HEK293T (cell line): Measurements from ENCODE around the gene TRIM33.
"Not testable (repeated sequence)": the region's sequence is repeated elsewhere in the genome, so short reads cannot be mapped to it uniquely, and the experiment has no call there.

Experiments
- CTCF ChIA-PET: fragments of 350-600 bp; formaldehyde crosslinking; extraction: SDS; loops from one replicate; lab custom pipeline; 2021; ENCODE audit warnings: antibody characterized with exemption, inconsistent platforms; lab: Yijun Ruan, JAX
- POLR2A ChIA-PET: fragments of 350-600 bp; formaldehyde crosslinking; extraction: SDS; loops from one replicate; lab custom pipeline; 2020; ENCODE audit warnings: antibody characterized with exemption, inconsistent platforms; lab: Yijun Ruan, JAX
- DNase-seq: peaks from one replicate; pipeline ENCODE4 v3.0.0; 2012; ENCODE audit warnings: mixed read lengths; ENCODE audit errors: extremely low spot score
- ARNT ChIP-seq: fragments of 450-650 bp; IDR thresholded peaks from 2 replicates; pipeline ENCODE4 v1.6.1; 2017; ENCODE audit warnings: mild to moderate bottlenecking
- BHLHE40 ChIP-seq: fragments of 450-650 bp; IDR thresholded peaks from 2 replicates; pipeline ENCODE4 v1.6.1; 2016; ENCODE audit warnings: mild to moderate bottlenecking, moderate library complexity, borderline replicate concordance
- CTBP1 ChIP-seq: fragments of 450-650 bp; IDR thresholded peaks from 2 replicates; pipeline ENCODE4 v1.6.1; 2016; ENCODE audit warnings: borderline replicate concordance
- ELF4 ChIP-seq: fragments of 450-650 bp; IDR thresholded peaks from 2 replicates; pipeline ENCODE4 v1.6.1; 2017; ENCODE audit warnings: antibody characterized with exemption
- FOXA1 ChIP-seq: fragments of 450-650 bp; IDR thresholded peaks from 2 replicates; pipeline ENCODE4 v1.6.1; 2016; ENCODE audit warnings: mild to moderate bottlenecking
- FOXK2 ChIP-seq: fragments of 450-650 bp; IDR thresholded peaks from 2 replicates; pipeline ENCODE4 v1.6.1; 2016; ENCODE audit warnings: mild to moderate bottlenecking
- FOXM1 ChIP-seq: fragments of 450-650 bp; IDR thresholded peaks from 2 replicates; pipeline ENCODE4 v1.6.1; 2017; ENCODE audit warnings: mild to moderate bottlenecking, borderline replicate concordance
- HDGF ChIP-seq: fragments of 450-650 bp; IDR thresholded peaks from 2 replicates; pipeline ENCODE4 v1.6.1; 2017; ENCODE audit warnings: antibody characterized with exemption, borderline replicate concordance
- L3MBTL2 ChIP-seq: fragments of 450-650 bp; conservative IDR thresholded peaks from 2 replicates; pipeline ENCODE4 v1.6.1; 2016; ENCODE audit warnings: mild to moderate bottlenecking
- LEF1 ChIP-seq: fragments of 450-650 bp; IDR thresholded peaks from 2 replicates; pipeline ENCODE4 v1.6.1; 2017; ENCODE audit warnings: mild to moderate bottlenecking, borderline replicate concordance
- NFRKB ChIP-seq: fragments of 450-650 bp; IDR thresholded peaks from 2 replicates; pipeline ENCODE4 v1.6.1; 2016; ENCODE audit warnings: mild to moderate bottlenecking, moderate library complexity
- PKNOX1 ChIP-seq: fragments of 450-650 bp; IDR thresholded peaks from 2 replicates; pipeline ENCODE4 v1.6.1; 2016
- SP1 ChIP-seq: fragments of 450-650 bp; IDR thresholded peaks from 2 replicates; pipeline ENCODE4 v1.6.1; 2017
- SUZ12 ChIP-seq: fragments of 450-650 bp; IDR thresholded peaks from 2 replicates; pipeline ENCODE4 v1.6.1; 2016; ENCODE audit warnings: mild to moderate bottlenecking
- TARDBP ChIP-seq: fragments of 450-650 bp; IDR thresholded peaks from 2 replicates; pipeline ENCODE4 v1.6.1; 2016
- ZNF384 ChIP-seq: fragments of 450-650 bp; IDR thresholded peaks from 2 replicates; pipeline ENCODE4 v1.6.1; 2016

The TRIM33 gene

DNA sequence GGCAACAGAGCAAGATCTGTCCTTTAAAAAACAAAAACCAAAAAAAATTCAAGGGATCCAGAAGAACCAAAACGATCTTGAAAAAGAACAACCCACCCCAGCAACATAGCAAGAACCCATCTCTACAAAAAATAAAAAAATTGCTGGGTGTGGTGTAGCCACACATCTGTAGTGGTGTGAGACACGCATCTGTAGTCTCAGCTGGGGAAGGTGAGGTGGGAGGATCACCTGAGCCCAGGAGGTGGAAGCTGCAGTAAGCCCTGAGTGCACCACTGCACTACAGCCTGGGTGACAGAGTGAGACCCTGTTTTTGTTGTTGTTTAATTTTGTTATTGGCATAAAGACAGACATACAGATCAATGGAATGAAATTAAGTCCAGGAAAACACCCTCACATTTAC, 22.3 kb downstream of the TRIM33 start:
- no peak for DNase-seq
- ChIA-PET CTCF (no interaction called here), POLR2A (no interaction called here)
- TF ChIP-seq TARDBP, result no peak
- TF ChIP-seq SP1, result no peak
- no peak for TF ChIP-seq FOXA1
- TF ChIP-seq ARNT, result no peak
- no peak for TF ChIP-seq FOXK2
- no peak for TF ChIP-seq NFRKB
- no peak for TF ChIP-seq SUZ12
- no peak for TF ChIP-seq HDGF
- no peak for TF ChIP-seq ELF4
- TF ChIP-seq FOXM1, result no peak
- no peak for TF ChIP-seq ZNF384
- TF ChIP-seq CTBP1, result no peak
- no peak for TF ChIP-seq BHLHE40

- DNase-seq, result no peak
- TF ChIP-seq LEF1 (no peak), ZNF384 (no peak), BHLHE40 (no peak), L3MBTL2 (no peak), SP1 (no peak), TARDBP (no peak), FOXA1 (no peak)
- ChIA-PET CTCF (no interaction called here), POLR2A (no interaction called here)
These were observed 25.7 kb downstream of the TRIM33 start for GRCh38 chr1:114485286-114485685.

- CTCF ChIA-PET, result no interaction called here
- TF ChIP-seq PKNOX1 (no peak), LEF1 (no peak), FOXA1 (no peak), ELF4 (no peak), NFRKB (no peak), HDGF (no peak), ARNT (no peak), SUZ12 (no peak), L3MBTL2 (no peak), ZNF384 (no peak), BHLHE40 (no peak), CTBP1 (no peak)
- DNase-seq, result no peak
- POLR2A ChIA-PET, result no interaction called here
These were observed 28.4 kb downstream of the TRIM33 start for GRCh38 chr1:114482585-114482984.

- CTCF ChIA-PET, result interaction anchor here (0.7 kb wide), 1 partner anchor 407 kb away, joined by 4 read pairs; no protein-coding TSS in a partner anchor
- POLR2A ChIA-PET, DNase-seq: not testable (repeated sequence)
These were observed 31.4 kb downstream of the TRIM33 start for GRCh38 chr1:114479636-114480035.

DNA sequence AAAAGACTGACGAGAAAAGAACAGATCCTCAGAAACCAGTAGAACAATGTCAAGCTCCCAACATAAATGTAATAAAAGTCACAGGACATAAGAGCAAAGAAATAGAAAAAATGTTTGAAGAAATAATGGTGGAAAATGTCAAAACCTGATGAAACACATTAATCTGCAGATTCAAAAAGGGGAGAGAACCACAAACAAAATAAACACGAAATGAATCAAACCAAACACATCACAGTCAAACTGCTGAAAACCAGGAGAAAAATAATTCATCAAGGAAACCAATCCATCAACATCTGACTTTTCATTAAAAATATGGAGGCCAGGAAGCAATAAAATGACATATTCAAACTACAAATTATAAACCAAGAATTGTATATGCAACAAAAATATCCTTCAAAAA, 31.9 kb downstream of the TRIM33 start:
- peak; percentile 25; the same call in 1 of the 2 replicates for TF ChIP-seq PKNOX1
- no peak for TF ChIP-seq FOXM1
- no peak for TF ChIP-seq ELF4
- ChIA-PET POLR2A (no interaction called here), CTCF (interaction anchor here (0.7 kb wide), 1 partner anchor 408 kb away, joined by 4 read pairs; no protein-coding TSS in a partner anchor)
- DNase-seq, result no peak

GRCh38 chr1:114473796-114474195, 37.2 kb downstream of the TRIM33 start:
- no peak for DNase-seq
- no peak for TF ChIP-seq CTBP1
- no peak for TF ChIP-seq FOXA1
- TF ChIP-seq TARDBP, result no peak
- CTCF ChIA-PET, result no interaction called here
- POLR2A ChIA-PET, result no interaction called here

DNA sequence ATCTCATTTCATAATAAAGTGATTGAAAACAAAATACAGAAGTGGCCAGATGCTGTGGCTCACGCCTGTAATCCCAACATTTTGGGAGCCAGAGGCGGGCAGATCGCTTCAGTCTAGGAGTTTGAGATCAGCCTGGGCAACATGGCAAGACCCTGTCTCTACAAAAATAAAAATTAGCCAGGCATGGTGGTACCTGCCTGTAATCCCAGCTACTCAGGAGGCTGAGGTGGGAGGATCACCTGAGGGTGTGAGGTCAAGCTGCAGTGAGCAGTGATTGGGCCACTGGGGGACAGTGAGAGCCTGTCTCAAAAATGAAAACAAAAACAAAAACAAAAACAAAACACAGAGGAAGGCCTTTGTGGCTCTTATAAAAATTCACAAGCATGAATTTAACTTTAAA, 38.6 kb downstream of the TRIM33 start:
- ChIA-PET POLR2A (no interaction called here), CTCF (no interaction called here)
- TF ChIP-seq ZNF384 (no peak), ARNT (no peak), NFRKB (no peak), SUZ12 (no peak), FOXK2 (no peak), SP1 (no peak), TARDBP (no peak), BHLHE40 (no peak), LEF1 (no peak), CTBP1 (no peak), L3MBTL2 (no peak), PKNOX1 (no peak), FOXM1 (no peak)
- DNase-seq, result no peak
